H1 (cell line): ENCODE data around the gene P3H3.

Source experiments
- CTCF ChIP-seq, 3 experiments: IDR thresholded peaks; 1 replicate in 2 of 3; 2 replicates in 1 of 3; pipeline versions ENCODE4 v1.5.1 to v1.6.1; 2011; ENCODE audit warnings: low read length in 3 of 3, mild to moderate bottlenecking in 3 of 3, inconsistent platforms in 2 of 3, low read depth in 1 of 3, moderate library complexity in 1 of 3; ENCODE audit not compliant: insufficient read depth in 1 of 3; ENCODE audit errors: control extremely low read depth in 1 of 3
- JUND ChIP-seq: IDR thresholded peaks from 2 replicates; pipeline ENCODE4 v1.6.1; 2011; ENCODE audit warnings: mild to moderate bottlenecking, improper control_type of control experiment, low read length
- KDM1A ChIP-seq: fragments of 200-600, 300-600 bp; sonication (generic); IDR thresholded peaks from 2 replicates; pipeline ENCODE4 v1.7.1; 2016; ENCODE audit warnings: mild to moderate bottlenecking, low read length, borderline replicate concordance

DNA sequence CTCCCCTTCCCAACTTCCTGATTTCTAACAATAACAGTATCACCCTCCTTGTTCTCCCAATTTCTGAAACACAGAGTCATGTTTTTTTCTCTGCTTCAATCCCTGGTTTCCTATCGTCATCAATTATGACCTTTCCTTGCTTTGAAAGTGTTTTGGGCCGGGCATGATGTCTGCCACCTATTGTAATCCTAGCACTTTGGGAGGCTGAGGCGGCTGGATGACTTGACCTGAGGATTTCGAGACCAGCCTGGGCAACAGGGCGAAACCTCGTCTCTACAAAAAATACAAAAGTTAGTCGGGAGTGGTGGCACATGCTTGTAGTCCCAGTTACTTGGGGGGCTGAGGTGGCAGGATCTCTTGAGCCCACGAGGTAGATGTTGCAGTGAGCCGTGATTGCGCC lies 19.2 kb upstream of the P3H3 start:
- TF ChIP-seq KDM1A (no peak), JUND (no peak), CTCF (IDR thresholded peaks at IDR 0.05; ENCODE audit: control extremely low read depth in 1 of 3, insufficient read depth in 1 of 3, low read depth in 1 of 3, low read length in 3 of 3) (no peak)
